WTC11 (cell line): ENCODE measurements around the gene AK6.

ENCODE experiments used
- ATF1 ChIP-seq: sonication (generic); formaldehyde crosslinking; IDR thresholded peaks from 2 replicates; pipeline ENCODE4 v1.8.1; 2023; ENCODE audit warnings: mild to moderate bottlenecking, moderate library complexity, missing genetic modification reagents
- E2F4 ChIP-seq: sonication (generic); formaldehyde crosslinking; IDR thresholded peaks from 2 replicates; pipeline ENCODE4 v1.8.1; 2022; ENCODE audit warnings: low read depth, mild to moderate bottlenecking, moderate library complexity, missing genetic modification reagents, borderline replicate concordance
- FOXP1 ChIP-seq: sonication (generic); formaldehyde crosslinking; IDR thresholded peaks from 2 replicates; pipeline ENCODE4 v1.8.0; 2022; ENCODE audit warnings: missing genetic modification reagents, mild to moderate bottlenecking, moderate library complexity, borderline replicate concordance
- MAX ChIP-seq: sonication (generic); formaldehyde crosslinking; IDR thresholded peaks from 2 replicates; pipeline ENCODE4 v1.8.0; 2022; ENCODE audit warnings: mild to moderate bottlenecking, missing genetic modification reagents
- NR1H2 ChIP-seq: sonication (generic); formaldehyde crosslinking; IDR thresholded peaks from 2 replicates; pipeline ENCODE4 v1.9.0; 2021; ENCODE audit warnings: mild to moderate bottlenecking, moderate library complexity, missing genetic modification reagents
- NR3C1 ChIP-seq: sonication (generic); formaldehyde crosslinking; conservative IDR thresholded peaks from 2 replicates; pipeline ENCODE4 v1.8.1; 2023; ENCODE audit warnings: low read depth, mild to moderate bottlenecking, missing genetic modification reagents
- SP1 ChIP-seq: sonication (generic); formaldehyde crosslinking; conservative IDR thresholded peaks from 2 replicates; pipeline ENCODE4 v1.8.1; 2022; ENCODE audit warnings: missing genetic modification reagents
- TCF7 ChIP-seq: sonication (generic); formaldehyde crosslinking; IDR thresholded peaks from 2 replicates; pipeline ENCODE4 v1.8.0; 2022; ENCODE audit warnings: mild to moderate bottlenecking, low read depth, missing genetic modification reagents, moderate library complexity
- TEAD4 ChIP-seq: sonication (generic); formaldehyde crosslinking; IDR thresholded peaks from 2 replicates; pipeline ENCODE4 v1.8.0; 2022; ENCODE audit warnings: mild to moderate bottlenecking, missing genetic modification reagents
- ZNF532 ChIP-seq: fragments of 250-450 bp; sonication (Bioruptor Pico); IDR thresholded peaks from 2 replicates; pipeline ENCODE4 v1.9.0; 2021; ENCODE audit warnings: mild to moderate bottlenecking, borderline replicate concordance
- TF ChIP-seq, protein P1 (sequence below): fragments of 200-600 bp; IDR thresholded peaks from 2 replicates; pipeline ENCODE4 v1.8.0; 2022; ENCODE audit warnings: antibody characterized with exemption
- TF ChIP-seq, protein P2 (sequence below): sonication (generic); formaldehyde crosslinking; IDR thresholded peaks from 2 replicates; pipeline ENCODE4 v1.8.0; 2023; ENCODE audit warnings: mild to moderate bottlenecking, missing genetic modification reagents

- TF ChIP-seq ATF1 (CRISPR knock-in tag), result no peak
- no peak for TF ChIP-seq MAX (CRISPR knock-in tag)
- TF ChIP-seq, protein P1, sequence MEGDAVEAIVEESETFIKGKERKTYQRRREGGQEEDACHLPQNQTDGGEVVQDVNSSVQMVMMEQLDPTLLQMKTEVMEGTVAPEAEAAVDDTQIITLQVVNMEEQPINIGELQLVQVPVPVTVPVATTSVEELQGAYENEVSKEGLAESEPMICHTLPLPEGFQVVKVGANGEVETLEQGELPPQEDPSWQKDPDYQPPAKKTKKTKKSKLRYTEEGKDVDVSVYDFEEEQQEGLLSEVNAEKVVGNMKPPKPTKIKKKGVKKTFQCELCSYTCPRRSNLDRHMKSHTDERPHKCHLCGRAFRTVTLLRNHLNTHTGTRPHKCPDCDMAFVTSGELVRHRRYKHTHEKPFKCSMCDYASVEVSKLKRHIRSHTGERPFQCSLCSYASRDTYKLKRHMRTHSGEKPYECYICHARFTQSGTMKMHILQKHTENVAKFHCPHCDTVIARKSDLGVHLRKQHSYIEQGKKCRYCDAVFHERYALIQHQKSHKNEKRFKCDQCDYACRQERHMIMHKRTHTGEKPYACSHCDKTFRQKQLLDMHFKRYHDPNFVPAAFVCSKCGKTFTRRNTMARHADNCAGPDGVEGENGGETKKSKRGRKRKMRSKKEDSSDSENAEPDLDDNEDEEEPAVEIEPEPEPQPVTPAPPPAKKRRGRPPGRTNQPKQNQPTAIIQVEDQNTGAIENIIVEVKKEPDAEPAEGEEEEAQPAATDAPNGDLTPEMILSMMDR, result no peak
- TF ChIP-seq SP1 (CRISPR knock-in tag), result no peak
- no peak for TF ChIP-seq E2F4
- TF ChIP-seq, protein P2, sequence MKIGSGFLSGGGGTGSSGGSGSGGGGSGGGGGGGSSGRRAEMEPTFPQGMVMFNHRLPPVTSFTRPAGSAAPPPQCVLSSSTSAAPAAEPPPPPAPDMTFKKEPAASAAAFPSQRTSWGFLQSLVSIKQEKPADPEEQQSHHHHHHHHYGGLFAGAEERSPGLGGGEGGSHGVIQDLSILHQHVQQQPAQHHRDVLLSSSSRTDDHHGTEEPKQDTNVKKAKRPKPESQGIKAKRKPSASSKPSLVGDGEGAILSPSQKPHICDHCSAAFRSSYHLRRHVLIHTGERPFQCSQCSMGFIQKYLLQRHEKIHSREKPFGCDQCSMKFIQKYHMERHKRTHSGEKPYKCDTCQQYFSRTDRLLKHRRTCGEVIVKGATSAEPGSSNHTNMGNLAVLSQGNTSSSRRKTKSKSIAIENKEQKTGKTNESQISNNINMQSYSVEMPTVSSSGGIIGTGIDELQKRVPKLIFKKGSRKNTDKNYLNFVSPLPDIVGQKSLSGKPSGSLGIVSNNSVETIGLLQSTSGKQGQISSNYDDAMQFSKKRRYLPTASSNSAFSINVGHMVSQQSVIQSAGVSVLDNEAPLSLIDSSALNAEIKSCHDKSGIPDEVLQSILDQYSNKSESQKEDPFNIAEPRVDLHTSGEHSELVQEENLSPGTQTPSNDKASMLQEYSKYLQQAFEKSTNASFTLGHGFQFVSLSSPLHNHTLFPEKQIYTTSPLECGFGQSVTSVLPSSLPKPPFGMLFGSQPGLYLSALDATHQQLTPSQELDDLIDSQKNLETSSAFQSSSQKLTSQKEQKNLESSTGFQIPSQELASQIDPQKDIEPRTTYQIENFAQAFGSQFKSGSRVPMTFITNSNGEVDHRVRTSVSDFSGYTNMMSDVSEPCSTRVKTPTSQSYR (CRISPR knock-in tag), result no peak
- no peak for TF ChIP-seq NR1H2 (CRISPR knock-in tag)
- no peak for TF ChIP-seq ZNF532 (CRISPR knock-in tag)
- no peak for TF ChIP-seq TCF7
- TF ChIP-seq TEAD4, result no peak
- TF ChIP-seq NR3C1 (CRISPR knock-in tag), result no peak
- TF ChIP-seq FOXP1 (CRISPR knock-in tag), result no peak
Measured at GRCh38 chr5:69372394-69372793, 3.1 kb upstream of the AK6 start.
